Measurements from ENCODE around the gene ISM1. TPM values are rescaled to one million over a fixed set of nuclear protein-coding genes. Genes with fewer than 3 reads are reported as not detected.

ISM1 gene
- total and polyA plus RNA-seq, 2 of the 13 experiments (the other 11 are each of a cell fraction or from before 2014, with no cell fraction given) = 0.40 to 1.4 TPM

GRCh38 chr20:13325796-13326340, 104.8 kb downstream of the ISM1 start:
- intact Hi-C loops (cut with micrococcal nuclease; ENCODE audit: unreplicated experiment) (loop anchor here (1.0 to 10.0 kb wide), 6 partner anchors 13 to 459 kb away; partner anchors contain the start of genes ESF1, NDUFAF5 and TASP1), in situ Hi-C loops (cut with HindIII; ENCODE audit: extremely low pct_ligation_motif_present, low pct_unique_long_range_greater_than_20kb) (no loop called here)
- Histone ChIP-seq H3K4me3 (replicated peaks in 1 of 3; ENCODE audit: insufficient read depth in 1 of 3, low read depth in 2 of 3, low read length in 3 of 3) (no peak overlapping the region), H3K36me3 (replicated peaks in 1 of 2; ENCODE audit: control insufficient read depth in 1 of 2, insufficient read depth in 2 of 2, low read length in 2 of 2) (no peaks in the 10 kb centered on the region), H2AFZ (ENCODE audit: low read length) (no peak overlapping the region), H3K27ac (ENCODE audit: extremely low read length, insufficient read depth, low read length) (no peak overlapping the region), H3K4me2 (ENCODE audit: low read depth, low read length) (no peak overlapping the region), H4K20me1 (ENCODE audit: insufficient read depth, low read length) (no peaks in the 10 kb centered on the region), H3K4me1 (ENCODE audit: insufficient read depth, low read length) (peaks cover 33% of the 10 kb centered on the region), H3K79me2 (ENCODE audit: insufficient read depth, low read length) (no peaks in the 10 kb centered on the region), H3K9me3 (ENCODE audit: low read length) (no peaks in the 10 kb centered on the region), H3K9ac (ENCODE audit: insufficient read depth, low read depth, low read length) (no peak overlapping the region), H3K27me3 (ENCODE audit: control insufficient read depth in 1 of 2, insufficient read depth in 2 of 2, low read length in 2 of 2) (no peaks in the 10 kb centered on the region)
- FAIRE-seq (no peak), DNase-seq (ENCODE audit: low spot score) (no peak), ATAC-seq (no peak)
- ChIA-PET POLR2A (no interaction called here), CTCF (ENCODE audit: low intra/inter-chr PET ratio, low total read pairs) (interaction anchor here (0.9 to 3.8 kb wide), 3 partner anchors 133 to 446 kb away, joined by 3 to 56 read pairs (median 6); no protein-coding TSS in a partner anchor)
- BruUV-seq (replicated peaks) = no TSS peak
- no peak for TF ChIP-seq NFIB (CRISPR knock-in tag; IDR thresholded peaks at IDR 0.05; ENCODE audit: borderline replicate concordance)
- TF ChIP-seq TOE1 (CRISPR knock-in tag; IDR thresholded peaks at IDR 0.05) = no peak
- peak; percentile 93 for TF ChIP-seq MAFF (IDR thresholded peaks at IDR 0.05; ENCODE audit: low read depth, low read length)
- peak; percentile 91 to 95 for TF ChIP-seq MAFK (conservative IDR thresholded peaks at IDR 0.05 in 1 of 2, IDR thresholded peaks at IDR 0.05 in 1 of 2; ENCODE audit: low read length in 2 of 2)
- TF ChIP-seq YEATS4 (CRISPR knock-in tag; IDR thresholded peaks at IDR 0.05; ENCODE audit: borderline replicate concordance) = no peak
- TF ChIP-seq FOXJ3 (CRISPR knock-in tag; IDR thresholded peaks at IDR 0.05; ENCODE audit: borderline replicate concordance) = no peak
- WGBS (ENCODE audit: low lambda C conversion rate) = 95% methylated on average over 5 of the region's 5 CpGs

GRCh38 chr20:13331536-13331935, 110.5 kb downstream of the ISM1 start:
- ATAC-seq (no peak), FAIRE-seq (no peak)
- peak in 1 of 2 experiments; percentile 42; a peak in 1 of 4 replicates for TF ChIP-seq EP300 (IDR thresholded peaks at IDR 0.05; ENCODE audit: low read depth in 2 of 2, low read length in 2 of 2)
- no peak for TF ChIP-seq EP300 (CRISPR knock-in tag; IDR thresholded peaks at IDR 0.05; ENCODE audit: borderline replicate concordance)
- 0 out of 2 replicates have a peak, but pooled peaks have one; percentile 4 for TF ChIP-seq ZBTB40 (IDR thresholded peaks at IDR 0.05)
- TF ChIP-seq ZBTB40 (CRISPR knock-in tag; IDR thresholded peaks at IDR 0.05) = no peak; the same call in 1 of the 2 replicates

More at GRCh38 chr20:13331536-13331935, 110.5 kb downstream of the ISM1 start:
- Histone ChIP-seq H3K27me3 (ENCODE audit: control insufficient read depth in 1 of 2, insufficient read depth in 2 of 2, low read length in 2 of 2) (no peaks in the 10 kb centered on the region), H3K9me3 (ENCODE audit: low read length) (no peaks in the 10 kb centered on the region), H4K20me1 (ENCODE audit: insufficient read depth, low read length) (no peaks in the 10 kb centered on the region), H3K9ac (ENCODE audit: insufficient read depth, low read depth, low read length) (no peak overlapping the region), H3K36me3 (replicated peaks in 1 of 2; ENCODE audit: control insufficient read depth in 1 of 2, insufficient read depth in 2 of 2, low read length in 2 of 2) (no peaks in the 10 kb centered on the region), H3K79me2 (ENCODE audit: insufficient read depth, low read length) (no peaks in the 10 kb centered on the region), H3K27ac (ENCODE audit: extremely low read length, insufficient read depth, low read length) (no peak overlapping the region), H3K4me2 (ENCODE audit: low read depth, low read length) (no peak overlapping the region), H3K4me1 (ENCODE audit: insufficient read depth, low read length) (peaks cover 54% of the 10 kb centered on the region), H2AFZ (ENCODE audit: low read length) (no peak overlapping the region), H3K4me3 (replicated peaks in 1 of 3; ENCODE audit: insufficient read depth in 1 of 3, low read depth in 2 of 3, low read length in 3 of 3) (no peak overlapping the region)
- in situ Hi-C loops (cut with HindIII; ENCODE audit: extremely low pct_ligation_motif_present, low pct_unique_long_range_greater_than_20kb) = no loop called here
- intact Hi-C loops (cut with micrococcal nuclease; ENCODE audit: unreplicated experiment) = loop anchor here (10.0 kb wide), 1 partner anchor 353 kb away; no protein-coding TSS in a partner anchor
- POLR2A ChIA-PET = no interaction called here
- no TSS peak for BruUV-seq (replicated peaks)
- CTCF ChIA-PET (ENCODE audit: low intra/inter-chr PET ratio, low total read pairs) = no interaction called here
- 79% methylated on average over 1 of the region's 1 CpG for WGBS (ENCODE audit: low lambda C conversion rate)
- DNase-seq (ENCODE audit: low spot score) = peak; percentile 66

Measured in HepG2 (cell line).